Smooth muscle cell (in vitro differentiated cells): ENCODE data around the gene DMGDH. TPM values are rescaled to one million over a fixed set of nuclear protein-coding genes. Genes with fewer than 3 reads are reported as not detected.

Experiments used
- DNase-seq: peaks from one replicate; lab custom pipeline; 2025; ENCODE audit not compliant: unreplicated experiment; lab: John Stamatoyannopoulos, UW
- H2AFZ ChIP-seq: fragments of 200-600 bp; sonication (generic); 2 replicates; pipeline ENCODE4 v1.6.0; 2016; ENCODE audit warnings: antibody characterized with exemption, low read depth, mild to moderate bottlenecking
- H3F3A ChIP-seq: fragments of 200-600 bp; sonication (generic); 2 replicates; pipeline ENCODE4 v1.6.0; 2017; ENCODE audit warnings: antibody characterized with exemption, low read depth
- H3K27ac ChIP-seq: fragments of 200-600 bp; sonication (generic); 2 replicates; pipeline ENCODE4 v1.5.1; 2016; ENCODE audit warnings: low read depth, mild to moderate bottlenecking
- H3K27me3 ChIP-seq: fragments of 200-600 bp; sonication (generic); 2 replicates; pipeline ENCODE4 v1.6.1; 2016; ENCODE audit warnings: low read depth, mild to moderate bottlenecking
- H3K36me3 ChIP-seq: fragments of 200-600 bp; sonication (generic); 2 replicates; pipeline ENCODE4 v1.5.1; 2016; ENCODE audit warnings: low read depth
- H3K4me1 ChIP-seq: fragments of 200-600 bp; sonication (generic); 2 replicates; pipeline ENCODE4 v1.5.1; 2016; ENCODE audit warnings: low read depth
- H3K4me2 ChIP-seq: fragments of 200-600 bp; sonication (generic); 2 replicates; pipeline ENCODE4 v1.6.0; 2016; ENCODE audit warnings: mild to moderate bottlenecking
- H3K4me3 ChIP-seq: fragments of 200-600 bp; sonication (generic); 2 replicates; pipeline ENCODE4 v1.5.1; 2016; ENCODE audit warnings: mild to moderate bottlenecking
- H3K79me2 ChIP-seq: fragments of 200-600 bp; sonication (generic); 2 replicates; pipeline ENCODE4 v1.6.0; 2016; ENCODE audit warnings: low read depth, mild to moderate bottlenecking
- H3K9ac ChIP-seq: fragments of 200-600 bp; sonication (generic); 2 replicates; pipeline ENCODE4 v1.6.0; 2016; ENCODE audit warnings: low read depth
- H3K9me3 ChIP-seq: fragments of 200-600 bp; sonication (generic); replicated peaks from 2 replicates; pipeline ENCODE4 v1.5.1; 2016; ENCODE audit warnings: low read depth
- H4K20me1 ChIP-seq: fragments of 200-600 bp; sonication (generic); 2 replicates; pipeline ENCODE4 v1.6.0; 2016; ENCODE audit warnings: low read depth
- WGBS: methylation state at CpG from one replicate; pipeline ENCODE4 v1.1.7; 2016; ENCODE audit warnings: low lambda C conversion rate; 5-methylcytosine and 5-hydroxymethylcytosine counted together
- polyA plus RNA-seq: library from polyadenylated mRNA; unstranded; fragments of >200 nt; fragmentation: Nextera tagmentation; extraction: Ambion mirVana; gene quantifications from 2 replicates; pipeline ENCODE4 v1.2.1, GENCODE V29; 2016
- total RNA-seq: library from RNA; depleted of rRNA; stranded (reverse); fragments of >200 nt; gene quantifications from 2 replicates; pipeline ENCODE4 v1.2.3, GENCODE V29; 2014
- TF ChIP-seq, protein P1 (sequence below): fragments of 200-600 bp; sonication (generic); IDR thresholded peaks from 2 replicates; pipeline ENCODE4 v1.5.1; 2017; ENCODE audit warnings: borderline replicate concordance, mild to moderate bottlenecking, antibody characterized with exemption; ENCODE audit not compliant: insufficient read depth, poor library complexity, severe bottlenecking

DMGDH gene
- total and polyA plus RNA-seq, 2 experiments from 2014 or later, result 0.07 TPM; not detected in 1

DNA sequence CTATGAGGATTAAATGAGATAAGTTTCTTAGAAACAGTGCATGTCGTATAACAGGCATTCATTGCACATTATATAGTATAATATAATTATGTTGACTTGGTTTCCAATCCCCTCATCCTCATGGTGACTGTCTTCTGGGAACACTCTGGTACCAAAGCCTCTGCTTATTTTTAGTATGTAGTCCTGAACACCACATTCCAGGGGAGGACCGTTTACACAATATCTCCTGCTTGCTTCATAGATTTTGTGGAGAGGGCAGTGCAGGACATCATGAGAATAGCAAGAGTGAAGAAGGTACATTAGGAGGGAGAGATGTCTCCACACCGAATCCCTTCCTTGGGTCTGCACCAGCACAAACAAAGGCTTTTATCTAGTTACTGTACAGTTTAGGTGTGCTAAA, 21.6 kb upstream of the DMGDH start:
- Histone ChIP-seq H3K4me3 (no peak overlapping the region), H3K9ac (no peak overlapping the region), H3K79me2 (no peaks in the 10 kb centered on the region), H2AFZ (no peak overlapping the region), H3F3A (no peaks in the 10 kb centered on the region), H4K20me1 (no peaks in the 10 kb centered on the region), H3K4me2 (no peak overlapping the region), H3K27ac (no peak overlapping the region), H3K36me3 (no peaks in the 10 kb centered on the region), H3K9me3 (no peaks in the 10 kb centered on the region), H3K27me3 (peaks cover 7% of the 10 kb centered on the region), H3K4me1 (no peaks in the 10 kb centered on the region)
- TF ChIP-seq, protein P1, sequence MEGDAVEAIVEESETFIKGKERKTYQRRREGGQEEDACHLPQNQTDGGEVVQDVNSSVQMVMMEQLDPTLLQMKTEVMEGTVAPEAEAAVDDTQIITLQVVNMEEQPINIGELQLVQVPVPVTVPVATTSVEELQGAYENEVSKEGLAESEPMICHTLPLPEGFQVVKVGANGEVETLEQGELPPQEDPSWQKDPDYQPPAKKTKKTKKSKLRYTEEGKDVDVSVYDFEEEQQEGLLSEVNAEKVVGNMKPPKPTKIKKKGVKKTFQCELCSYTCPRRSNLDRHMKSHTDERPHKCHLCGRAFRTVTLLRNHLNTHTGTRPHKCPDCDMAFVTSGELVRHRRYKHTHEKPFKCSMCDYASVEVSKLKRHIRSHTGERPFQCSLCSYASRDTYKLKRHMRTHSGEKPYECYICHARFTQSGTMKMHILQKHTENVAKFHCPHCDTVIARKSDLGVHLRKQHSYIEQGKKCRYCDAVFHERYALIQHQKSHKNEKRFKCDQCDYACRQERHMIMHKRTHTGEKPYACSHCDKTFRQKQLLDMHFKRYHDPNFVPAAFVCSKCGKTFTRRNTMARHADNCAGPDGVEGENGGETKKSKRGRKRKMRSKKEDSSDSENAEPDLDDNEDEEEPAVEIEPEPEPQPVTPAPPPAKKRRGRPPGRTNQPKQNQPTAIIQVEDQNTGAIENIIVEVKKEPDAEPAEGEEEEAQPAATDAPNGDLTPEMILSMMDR, result no peak
- DNase-seq, result no peak
- 62% methylated on average over 3 of the region's 3 CpGs for WGBS

DNA sequence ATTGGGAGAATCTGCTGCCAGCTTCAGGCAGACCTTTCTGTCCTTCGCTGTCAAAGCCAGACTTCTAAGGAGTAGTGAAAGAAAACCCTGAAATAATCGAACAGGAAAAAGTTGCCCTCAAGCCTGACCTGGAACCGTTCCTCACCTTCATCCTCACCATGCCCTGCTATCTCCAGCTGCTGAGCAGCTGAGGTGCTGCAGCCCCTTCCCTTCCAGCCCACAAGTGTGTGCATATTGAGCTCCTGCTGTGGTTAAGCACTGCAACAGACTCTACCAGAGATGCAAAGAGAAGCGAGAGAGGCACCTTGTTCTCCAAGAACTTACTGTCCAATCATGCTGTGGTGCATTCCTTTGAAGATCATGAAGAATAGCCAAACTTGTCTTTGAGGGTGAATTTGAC, 19.0 kb upstream of the DMGDH start:
- TF ChIP-seq, protein P1, result no peak
- no peak for DNase-seq
- Histone ChIP-seq H2AFZ (no peak overlapping the region), H3K27ac (no peak overlapping the region), H3K4me1 (no peaks in the 10 kb centered on the region), H3K4me2 (no peak overlapping the region), H3K27me3 (peaks cover 7% of the 10 kb centered on the region), H3K9me3 (no peaks in the 10 kb centered on the region), H3K4me3 (no peak overlapping the region), H3K79me2 (no peaks in the 10 kb centered on the region), H3K36me3 (no peaks in the 10 kb centered on the region), H3F3A (no peaks in the 10 kb centered on the region), H4K20me1 (no peaks in the 10 kb centered on the region), H3K9ac (no peak overlapping the region)
- WGBS, result 87% methylated on average over 4 of the region's 4 CpGs

DNA sequence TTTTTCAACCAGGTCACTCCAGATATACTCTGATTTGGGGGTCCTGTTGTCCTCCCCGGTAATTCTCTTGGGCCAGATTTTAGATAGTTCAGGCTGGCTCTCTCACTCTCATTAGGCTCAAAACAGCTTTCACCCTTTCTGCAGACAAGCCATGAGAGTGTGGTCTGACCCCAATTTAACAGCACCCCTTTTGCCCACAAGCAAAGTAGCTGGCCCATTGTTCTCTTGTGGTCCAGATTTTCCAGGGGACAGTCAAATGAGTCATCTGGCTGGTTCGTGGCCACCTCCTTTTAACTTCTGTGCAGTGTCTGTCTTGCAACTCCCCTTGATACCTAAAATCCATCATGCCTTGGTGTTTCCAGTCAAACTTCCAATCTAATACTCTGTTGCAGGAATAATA, 16.6 kb upstream of the DMGDH start:
- 67% methylated on average over 2 of the region's 2 CpGs for WGBS
- no peak overlapping the region for H3K27ac ChIP-seq
- H3K4me2 ChIP-seq, result no peak overlapping the region
- TF ChIP-seq, protein P1, result no peak
- no peak overlapping the region for H3K4me3 ChIP-seq
- H3F3A ChIP-seq, result no peaks in the 10 kb centered on the region
- no peaks in the 10 kb centered on the region for H3K9me3 ChIP-seq
- H3K27me3 ChIP-seq, result peaks cover 4% of the 10 kb centered on the region
- no peaks in the 10 kb centered on the region for H3K79me2 ChIP-seq
- H4K20me1 ChIP-seq, result no peaks in the 10 kb centered on the region
- no peaks in the 10 kb centered on the region for H3K4me1 ChIP-seq
- H3K36me3 ChIP-seq, result no peaks in the 10 kb centered on the region
- no peak for DNase-seq
- no peak overlapping the region for H3K9ac ChIP-seq
- H2AFZ ChIP-seq, result no peak overlapping the region

DNA sequence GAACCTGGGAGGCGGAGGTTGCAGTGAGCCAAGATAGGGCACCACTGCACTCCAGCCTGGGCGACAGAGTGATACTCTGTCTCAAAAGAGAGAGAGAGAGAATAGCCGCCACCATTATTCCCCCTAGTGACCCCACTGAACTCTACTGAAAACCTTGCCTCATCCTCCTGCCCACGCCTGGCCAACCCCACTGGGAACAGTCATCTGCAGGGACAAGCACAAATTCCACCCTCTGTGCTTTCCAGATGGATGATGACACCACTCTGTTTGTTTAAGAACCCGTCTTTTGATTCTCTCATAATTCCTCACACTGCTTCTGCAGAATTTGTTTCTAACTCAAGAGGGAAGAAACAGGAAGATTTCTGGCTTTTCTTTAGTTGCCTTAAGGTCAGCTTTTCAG, 12.3 kb upstream of the DMGDH start:
- H3K27ac ChIP-seq, result no peak overlapping the region
- H4K20me1 ChIP-seq, result no peaks in the 10 kb centered on the region
- H3K9me3 ChIP-seq, result no peaks in the 10 kb centered on the region
- no peak for DNase-seq
- no peaks in the 10 kb centered on the region for H3K36me3 ChIP-seq
- H2AFZ ChIP-seq, result no peak overlapping the region
- H3K4me1 ChIP-seq, result no peaks in the 10 kb centered on the region
- WGBS, result 87% methylated on average over 5 of the region's 5 CpGs
- TF ChIP-seq, protein P1, result no peak
- no peak overlapping the region for H3K4me2 ChIP-seq
- H3K4me3 ChIP-seq, result no peak overlapping the region
- no peak overlapping the region for H3K9ac ChIP-seq
- H3K27me3 ChIP-seq, result no peaks in the 10 kb centered on the region
- no peaks in the 10 kb centered on the region for H3F3A ChIP-seq
- no peaks in the 10 kb centered on the region for H3K79me2 ChIP-seq
